Trophoblast cell (in vitro differentiated cells and primary cell): ENCODE results near the gene SMIM44.
"Not testable (repeated sequence)": the region's sequence is repeated elsewhere in the genome, so short reads cannot be mapped to it uniquely, and the experiment has no call there.

Experiments
- DNase-seq, 2 donors: peaks; one replicate each; pipeline ENCODE4 v3.0.0-alpha.2; 2016
- H2AFZ ChIP-seq: 2 replicates; pipeline ENCODE4 v1.6.1; 2013; ENCODE audit warnings: low read length, moderate library complexity, mild to moderate bottlenecking; ENCODE audit not compliant: insufficient read depth, poor library complexity
- H2AK5ac ChIP-seq: 2 replicates; pipeline ENCODE4 v1.6.1; 2013; ENCODE audit warnings: mild to moderate bottlenecking, low read length
- H2BK120ac ChIP-seq: 2 replicates; pipeline ENCODE4 v1.6.1; 2013; ENCODE audit warnings: low read length, mild to moderate bottlenecking, moderate library complexity; ENCODE audit not compliant: insufficient read depth, poor library complexity
- H2BK12ac ChIP-seq: 2 replicates; pipeline ENCODE4 v1.6.1; 2013; ENCODE audit warnings: mild to moderate bottlenecking, low read length, moderate library complexity
- H2BK5ac ChIP-seq: 2 replicates; pipeline ENCODE4 v1.6.1; 2013; ENCODE audit warnings: low read length, low read depth, moderate library complexity, mild to moderate bottlenecking; ENCODE audit not compliant: poor library complexity
- H3K14ac ChIP-seq: 2 replicates; pipeline ENCODE4 v1.6.1; 2013; ENCODE audit warnings: mild to moderate bottlenecking, low read length
- H3K18ac ChIP-seq: 2 replicates; pipeline ENCODE4 v1.6.1; 2013; ENCODE audit warnings: mild to moderate bottlenecking, low read length
- H3K23ac ChIP-seq: 2 replicates; pipeline ENCODE4 v1.6.1; 2013; ENCODE audit warnings: low read length
- H3K27ac ChIP-seq: 2 replicates; pipeline ENCODE4 v1.5.1; 2013; ENCODE audit warnings: low read depth, mild to moderate bottlenecking, inconsistent platforms, low read length, moderate library complexity
- H3K27me3 ChIP-seq: 2 replicates; pipeline ENCODE4 v1.6.1; 2013; ENCODE audit warnings: inconsistent platforms, mild to moderate bottlenecking, low read length, moderate library complexity; ENCODE audit not compliant: insufficient read depth
- H3K36me3 ChIP-seq, 2 experiments: 1 replicate in 1 of 2; 2 replicates in 1 of 2; pipeline ENCODE4 v1.6.1; 2013; ENCODE audit warnings: low read length in 2 of 2, mild to moderate bottlenecking in 2 of 2, moderate library complexity in 1 of 2; ENCODE audit not compliant: insufficient read depth in 2 of 2, control insufficient read depth in 1 of 2
- H3K4ac ChIP-seq: 2 replicates; pipeline ENCODE4 v1.6.1; 2013; ENCODE audit warnings: low read depth, mild to moderate bottlenecking, low read length, moderate library complexity
- H3K4me1 ChIP-seq, 2 experiments: 1 replicate in 1 of 2; 2 replicates in 1 of 2; pipeline ENCODE4 v1.6.1; 2013; ENCODE audit warnings: low read length in 2 of 2, mild to moderate bottlenecking in 2 of 2, moderate library complexity in 1 of 2; ENCODE audit not compliant: insufficient read depth in 2 of 2, control insufficient read depth in 1 of 2
- H3K4me2 ChIP-seq: 2 replicates; pipeline ENCODE4 v1.6.1; 2013; ENCODE audit warnings: inconsistent platforms, mild to moderate bottlenecking, low read length, moderate library complexity
- H3K4me3 ChIP-seq: 2 replicates; pipeline ENCODE4 v1.5.1; 2013; ENCODE audit warnings: mild to moderate bottlenecking, low read depth, low read length, inconsistent platforms
- H3K79me1 ChIP-seq: one replicate; pipeline ENCODE4 v1.6.1; 2013; ENCODE audit warnings: low read length
- H3K79me2 ChIP-seq: 2 replicates; pipeline ENCODE4 v1.6.1; 2013; ENCODE audit warnings: low read length, mild to moderate bottlenecking; ENCODE audit not compliant: control insufficient read depth, insufficient read depth, poor library complexity
- H3K9ac ChIP-seq: 2 replicates; pipeline ENCODE4 v1.6.1; 2013; ENCODE audit warnings: mild to moderate bottlenecking, low read length
- H3K9me3 ChIP-seq: 2 replicates; pipeline ENCODE4 v1.6.1; 2013; ENCODE audit warnings: low read depth, mild to moderate bottlenecking, control low read depth, inconsistent platforms, low read length; ENCODE audit not compliant: insufficient read depth
- H4K12ac ChIP-seq: 2 replicates; pipeline ENCODE4 v1.6.1; 2013; ENCODE audit warnings: low read depth, mild to moderate bottlenecking, low read length, moderate library complexity
- H4K8ac ChIP-seq: 2 replicates; pipeline ENCODE4 v1.6.1; 2013; ENCODE audit warnings: low read depth, mild to moderate bottlenecking, low read length, moderate library complexity
- H4K91ac ChIP-seq: one replicate; pipeline ENCODE4 v1.6.1; 2013; ENCODE audit warnings: low read depth, mild to moderate bottlenecking, low read length, moderate library complexity
- WGBS: extraction: QIAGEN DNeasy Blood & Tissue Kit; methylation state at CpG from one replicate; pipeline ENCODE4 v1.1.7; 2013; ENCODE audit warnings: missing lambda C conversion rate; ENCODE audit not compliant: insufficient read length, insufficient coverage; ENCODE audit errors: extremely low coverage; 5-methylcytosine and 5-hydroxymethylcytosine counted together

The SMIM44 gene

GRCh38 chr19:3451451-3451866 lies 31.8 kb downstream of the SMIM44 start:
- Histone ChIP-seq H3K4ac (no peak overlapping the region), H2AFZ (no peak overlapping the region), H4K12ac (no peak overlapping the region), H3K23ac (no peak overlapping the region), H3K4me2 (no peak overlapping the region), H3K27me3 (no peaks in the 10 kb centered on the region), H3K4me1 (peaks cover 0 to 12% of the 10 kb centered on the region in 2 experiments), H3K4me3 (no peak overlapping the region), H4K8ac (no peak overlapping the region), H3K9me3 (no peaks in the 10 kb centered on the region), H3K9ac (no peak overlapping the region), H3K79me1 (no peaks in the 10 kb centered on the region), H3K18ac (no peak overlapping the region), H2BK12ac (no peak overlapping the region), H4K91ac (no peak overlapping the region), H2BK5ac (no peak overlapping the region), H3K79me2 (no peaks in the 10 kb centered on the region), H2AK5ac (no peak overlapping the region), H3K14ac (no peak overlapping the region), H2BK120ac (no peak overlapping the region), H3K27ac (peak overlapping the region; percentile 27), H3K36me3 (no peaks in the 10 kb centered on the region)
- DNase-seq: peak; percentile 77 to 84
- no CpG with 5 or more reads among the region's 10 CpGs for WGBS

GRCh38 chr19:3450796-3451411 lies 32.3 kb downstream of the SMIM44 start:
- no peaks in the 10 kb centered on the region for H3K79me1 ChIP-seq
- WGBS: no CpG with 5 or more reads among the region's 12 CpGs
- H3K4me2 ChIP-seq: no peak overlapping the region
- no peaks in the 10 kb centered on the region for H3K9me3 ChIP-seq
- no peak overlapping the region for H2BK120ac ChIP-seq
- H3K36me3 ChIP-seq: no peaks in the 10 kb centered on the region
- no peaks in the 10 kb centered on the region for H3K79me2 ChIP-seq
- DNase-seq: peak; percentile 98 to 99
- no peak overlapping the region for H2BK5ac ChIP-seq
- no peak overlapping the region for H3K4ac ChIP-seq
- H3K4me1 ChIP-seq: peaks cover 0 to 12% of the 10 kb centered on the region in 2 experiments
- no peak overlapping the region for H4K12ac ChIP-seq
- H4K91ac ChIP-seq: no peak overlapping the region
- no peak overlapping the region for H3K4me3 ChIP-seq
- H4K8ac ChIP-seq: no peak overlapping the region
- no peak overlapping the region for H3K14ac ChIP-seq
- H3K23ac ChIP-seq: no peak overlapping the region
- H2AFZ ChIP-seq: no peak overlapping the region
- no peak overlapping the region for H2AK5ac ChIP-seq
- no peak overlapping the region for H3K9ac ChIP-seq
- no peak overlapping the region for H3K27ac ChIP-seq
- no peak overlapping the region for H2BK12ac ChIP-seq
- H3K27me3 ChIP-seq: no peaks in the 10 kb centered on the region
- H3K18ac ChIP-seq: no peak overlapping the region

GRCh38 chr19:3448616-3449334 lies 34.5 kb downstream of the SMIM44 start:
- WGBS: no CpG with 5 or more reads among the region's 28 CpGs
- H3K14ac ChIP-seq: no peak overlapping the region
- H3K9me3 ChIP-seq: peaks cover 5% of the 10 kb centered on the region
- no peaks in the 10 kb centered on the region for H3K36me3 ChIP-seq
- H3K23ac ChIP-seq: no peak overlapping the region
- peaks cover 0 to 5% of the 10 kb centered on the region in 2 experiments for H3K4me1 ChIP-seq
- H3K4ac ChIP-seq: no peak overlapping the region
- H3K4me3 ChIP-seq: no peak overlapping the region
- no peak overlapping the region for H3K27ac ChIP-seq
- H4K12ac ChIP-seq: no peak overlapping the region
- H3K79me2 ChIP-seq: no peaks in the 10 kb centered on the region
- H2AFZ ChIP-seq: no peak overlapping the region
- H2AK5ac ChIP-seq: no peak overlapping the region
- no peak overlapping the region for H2BK12ac ChIP-seq
- no peak for DNase-seq
- no peak overlapping the region for H3K18ac ChIP-seq
- H3K9ac ChIP-seq: no peak overlapping the region
- H4K91ac ChIP-seq: no peak overlapping the region
- H2BK120ac ChIP-seq: no peak overlapping the region
- no peak overlapping the region for H4K8ac ChIP-seq
- no peaks in the 10 kb centered on the region for H3K79me1 ChIP-seq
- no peak overlapping the region for H2BK5ac ChIP-seq
- no peaks in the 10 kb centered on the region for H3K27me3 ChIP-seq
- H3K4me2 ChIP-seq: no peak overlapping the region

- no CpG with 5 or more reads among the region's 4 CpGs for WGBS
- not testable (repeated sequence) for DNase-seq, H4K91ac ChIP-seq, H3K4ac ChIP-seq, H3K4me2 ChIP-seq, H2BK12ac ChIP-seq, H4K8ac ChIP-seq, H2AK5ac ChIP-seq, H3K36me3 ChIP-seq, H3K79me2 ChIP-seq, H3K27ac ChIP-seq, H3K4me1 ChIP-seq, H3K9ac ChIP-seq, H3K9me3 ChIP-seq, H3K79me1 ChIP-seq, H2BK5ac ChIP-seq, H3K27me3 ChIP-seq, H3K4me3 ChIP-seq, H3K18ac ChIP-seq, H3K14ac ChIP-seq, H2BK120ac ChIP-seq, H3K23ac ChIP-seq, H2AFZ ChIP-seq, H4K12ac ChIP-seq
Measured at GRCh38 chr19:3446657-3447056, 36.6 kb downstream of the SMIM44 start.
